NT2/D1 (cell line): ENCODE results near the gene SP2.
A peak's percentile ranks its signal among the peaks of the same experiment; 100 is the strongest.

Experiments
- DNase-seq: peaks from one replicate; pipeline ENCODE4 v3.0.0-alpha.2; 2011; ENCODE audit warnings: low read depth, low spot score
- H3K27me3 ChIP-seq: 2 replicates; pipeline ENCODE4 v1.6.0; 2011; ENCODE audit warnings: mild to moderate bottlenecking; ENCODE audit not compliant: insufficient read length, insufficient read depth
- H3K36me3 ChIP-seq: 2 replicates; pipeline ENCODE4 v1.6.1; 2011; ENCODE audit warnings: mild to moderate bottlenecking, low read length, mixed read lengths; ENCODE audit not compliant: insufficient read depth, insufficient read length
- H3K4me1 ChIP-seq: 2 replicates; pipeline ENCODE4 v1.5.1; 2011; ENCODE audit not compliant: insufficient read depth, insufficient read length
- H3K4me3 ChIP-seq: 2 replicates; pipeline ENCODE4 v1.5.1; 2011; ENCODE audit warnings: low read depth; ENCODE audit not compliant: insufficient read length
- H3K9ac ChIP-seq: 2 replicates; pipeline ENCODE4 v1.6.0; 2011; ENCODE audit warnings: low read depth; ENCODE audit not compliant: insufficient read length
- H3K9me3 ChIP-seq: 2 replicates; pipeline ENCODE4 v1.5.1; 2011; ENCODE audit warnings: mild to moderate bottlenecking, low read length; ENCODE audit not compliant: insufficient read depth
- SUZ12 ChIP-seq: IDR thresholded peaks from 2 replicates; pipeline ENCODE4 v1.6.1; 2011; ENCODE audit not compliant: insufficient read length, insufficient read depth; ENCODE audit errors: extremely low read depth
- YY1 ChIP-seq: IDR thresholded peaks from 2 replicates; pipeline ENCODE4 v1.6.1; 2011; ENCODE audit not compliant: insufficient read length, insufficient read depth
- ZNF274 ChIP-seq: IDR thresholded peaks from 2 replicates; pipeline ENCODE4 v1.6.1; 2011; ENCODE audit warnings: mild to moderate bottlenecking, low read depth, low read length

Gene SP2

DNA sequence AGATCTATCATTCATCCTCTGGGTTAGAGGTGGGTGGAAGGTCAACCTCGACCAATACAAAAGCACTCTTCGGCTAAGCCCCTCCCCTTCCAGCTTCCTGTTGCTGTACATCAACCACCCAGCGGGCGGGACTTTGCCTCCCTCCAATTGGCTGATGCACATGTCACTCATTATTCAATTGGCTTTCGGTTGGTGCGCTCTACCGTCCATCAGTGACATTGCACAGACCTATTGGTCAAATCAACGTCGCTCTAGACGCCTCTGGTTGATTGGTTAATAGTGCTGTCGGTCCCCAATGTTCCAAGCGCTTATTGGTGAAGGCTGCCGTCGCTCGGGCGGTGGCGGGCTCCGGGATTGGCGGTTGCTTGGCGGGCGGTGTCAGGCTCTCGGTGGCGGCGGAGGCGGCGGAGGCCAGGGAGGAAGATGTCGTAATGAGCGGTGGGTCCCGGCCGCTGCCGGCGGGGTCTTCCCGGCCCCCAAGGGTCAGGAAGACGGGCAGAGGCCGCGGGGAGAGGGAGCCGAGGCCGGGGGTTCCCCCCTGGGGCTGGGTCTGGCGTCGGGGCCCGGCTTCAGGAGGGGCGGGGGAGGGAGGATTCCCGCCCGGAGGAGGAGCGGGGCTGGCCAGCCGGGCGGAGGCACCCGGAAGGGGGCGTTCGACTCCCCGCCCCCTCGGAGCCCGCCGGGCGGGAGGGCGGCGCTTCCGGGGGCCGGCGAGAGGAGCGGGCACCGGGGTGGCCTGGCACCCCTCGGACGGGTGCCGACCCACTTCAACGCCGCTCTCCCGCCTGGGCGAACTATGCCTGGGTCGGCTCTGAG lies at the start of gene SP2:
Gene SP2 (plus strand): TSS at position 381 of the 816 bp plus-strand sequence. CDS start 51 bp downstream, at position 432.
- peak within 1 kb of the TSS; percentile 95 for H3K4me3 ChIP-seq
- H3K4me1 ChIP-seq = no peaks in the 10 kb centered on the region
- TF ChIP-seq SUZ12 (no peak), YY1 (no peak), ZNF274 (no peak)
- no peaks in the 10 kb centered on the region for H3K27me3 ChIP-seq
- H3K36me3 ChIP-seq = peaks cover 18% of the 10 kb centered on the region
- peak within 1 kb of the TSS; percentile 97 for H3K9ac ChIP-seq
- peak; percentile 100 for DNase-seq
- H3K9me3 ChIP-seq = no peaks in the 10 kb centered on the region

- Histone ChIP-seq H3K4me3 (no peak overlapping the region), H3K27me3 (peaks cover 34% of the 10 kb centered on the region), H3K9me3 (no peaks in the 10 kb centered on the region), H3K4me1 (peaks cover 28% of the 10 kb centered on the region), H3K9ac (peak overlapping the region; percentile 36), H3K36me3 (peaks cover 6% of the 10 kb centered on the region)
- no peak for DNase-seq
- TF ChIP-seq ZNF274 = no peak
- no peak for TF ChIP-seq SUZ12
- no peak for TF ChIP-seq YY1
Measured at GRCh38 chr17:47846716-47847340, 49.2 kb upstream of the SP2 start.

GRCh38 chr17:47847341-47848197 lies 48.5 kb upstream of the SP2 start:
- TF ChIP-seq ZNF274 = no peak
- TF ChIP-seq YY1 = no peak

DNA sequence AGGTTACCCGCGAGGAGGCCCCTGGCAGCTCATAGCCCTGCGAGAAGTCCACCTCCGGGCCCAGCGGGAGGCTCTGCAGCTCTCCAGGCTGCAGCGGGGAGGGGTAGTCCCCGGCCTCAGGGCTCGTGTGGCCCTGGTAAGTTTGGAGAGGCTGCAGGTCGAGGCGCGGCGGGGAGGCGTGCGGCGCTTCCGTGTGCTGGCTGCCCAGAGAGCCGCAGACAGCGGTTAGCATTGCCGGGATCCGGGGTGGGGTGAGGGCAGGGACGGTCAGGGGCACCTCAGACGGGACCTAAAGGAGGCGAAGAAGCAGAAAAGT lies 47.9 kb upstream of the SP2 start:
- Histone ChIP-seq H3K4me1 (peaks cover 28% of the 10 kb centered on the region), H3K27me3 (peaks cover 47% of the 10 kb centered on the region), H3K9ac (no peak overlapping the region), H3K9me3 (no peaks in the 10 kb centered on the region), H3K4me3 (no peak overlapping the region), H3K36me3 (peaks cover 6% of the 10 kb centered on the region)
- no peak for TF ChIP-seq SUZ12
- no peak for TF ChIP-seq ZNF274
- TF ChIP-seq YY1 = no peak
- DNase-seq = no peak

More at GRCh38 chr17:47847341-47848197, 48.5 kb upstream of the SP2 start:
- Histone ChIP-seq H3K36me3 (peaks cover 6% of the 10 kb centered on the region), H3K27me3 (peaks cover 41% of the 10 kb centered on the region), H3K9ac (peak overlapping the region; percentile 36), H3K9me3 (no peaks in the 10 kb centered on the region), H3K4me1 (peaks cover 28% of the 10 kb centered on the region), H3K4me3 (no peak overlapping the region)
- peak; percentile 35 for DNase-seq

DNA sequence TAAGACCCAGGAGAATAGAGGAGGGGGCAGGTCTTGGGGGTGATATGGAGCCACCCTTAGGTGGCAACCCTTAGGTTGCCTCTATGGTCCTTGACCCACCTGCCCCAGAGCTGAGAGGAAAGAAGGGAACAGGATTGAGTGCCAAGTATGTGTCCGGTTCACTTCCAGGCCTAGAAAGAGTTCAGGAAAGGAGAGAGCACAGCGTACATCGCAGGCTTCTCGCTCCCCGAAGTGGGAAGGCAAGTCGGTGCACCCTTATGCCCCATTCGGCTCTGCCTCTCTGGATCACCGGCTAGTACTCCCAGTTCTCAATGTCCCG lies 45.7 kb upstream of the SP2 start:
- peak overlapping the region; percentile 49 for H3K4me3 ChIP-seq
- DNase-seq = no peak
- peaks cover 65% of the 10 kb centered on the region for H3K27me3 ChIP-seq
- TF ChIP-seq SUZ12 (no peak), ZNF274 (no peak), YY1 (no peak)
- peak overlapping the region; percentile 81 for H3K9ac ChIP-seq
- H3K36me3 ChIP-seq = peaks cover 6% of the 10 kb centered on the region
- peaks cover 15% of the 10 kb centered on the region for H3K4me1 ChIP-seq
- H3K9me3 ChIP-seq = no peaks in the 10 kb centered on the region

- peak; percentile 50 for DNase-seq
- Histone ChIP-seq H3K4me3 (peak within 1 kb of the TSS; percentile 49), H3K9ac (peak within 1 kb of the TSS; percentile 81)
Measured at GRCh38 chr17:47850692-47851573, 45.1 kb upstream of the SP2 start, which contains the start of gene SP6. SP6 (minus strand) TSS chr17:47851163; CDS start chr17:47848429, 2,734 bp downstream.

More at GRCh38 chr17:47850692-47851573, 45.1 kb upstream of the SP2 start, which contains the start of gene SP6:
- Histone ChIP-seq H3K9me3 (no peaks in the 10 kb centered on the region), H3K4me1 (peaks cover 15% of the 10 kb centered on the region), H3K36me3 (peaks cover 6% of the 10 kb centered on the region), H3K27me3 (peaks cover 69% of the 10 kb centered on the region)
- TF ChIP-seq SUZ12 = no peak
- no peak for TF ChIP-seq YY1
- TF ChIP-seq ZNF274 = no peak
